NOMO-1 treated with DMSO at 0.1 percent for 48 hours (cell line): ENCODE measurements around the gene HMX1.

Experiments used
- DNase-seq: peaks from one replicate; lab custom pipeline; 2025; ENCODE audit not compliant: unreplicated experiment; lab: John Stamatoyannopoulos, UW

HMX1 gene

GRCh38 chr4:8820178-8821102 lies 51.2 kb downstream of the HMX1 start:
- DNase-seq, result no peak

DNA sequence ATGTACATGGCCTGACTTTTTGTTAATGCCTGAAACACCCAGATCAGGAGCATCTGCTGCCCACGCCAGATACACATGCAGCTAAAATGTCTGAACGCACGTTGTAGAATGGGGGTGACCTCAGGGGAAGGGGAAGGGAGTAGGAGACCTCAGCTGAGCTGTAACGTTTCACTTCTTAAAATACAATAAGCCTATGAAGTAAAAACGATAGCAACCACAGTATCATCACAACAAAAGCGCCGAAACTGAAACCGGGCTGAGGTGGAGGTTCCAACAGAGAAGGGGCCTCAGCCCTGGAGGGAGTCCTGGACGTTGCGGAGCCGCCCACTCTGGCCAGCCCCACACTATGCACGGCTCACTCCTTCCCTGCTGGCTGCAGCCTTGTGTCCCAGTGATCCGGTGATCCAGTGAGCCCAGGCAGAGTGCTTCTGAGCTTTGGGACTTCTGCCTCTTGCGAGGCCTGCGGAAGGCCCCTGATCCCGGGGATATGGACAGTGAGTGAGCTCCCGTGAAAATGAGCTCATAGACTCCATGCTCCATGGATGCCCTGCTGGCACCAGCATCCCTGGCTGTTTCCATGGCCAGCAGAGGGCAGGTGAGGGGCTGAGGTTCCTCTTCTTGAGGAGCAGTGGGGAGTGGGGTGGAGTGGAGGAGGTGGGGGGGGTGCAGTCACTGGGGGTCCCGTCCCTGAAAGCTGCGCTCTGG lies 52.0 kb downstream of the HMX1 start:
- DNase-seq, result no peak

DNA sequence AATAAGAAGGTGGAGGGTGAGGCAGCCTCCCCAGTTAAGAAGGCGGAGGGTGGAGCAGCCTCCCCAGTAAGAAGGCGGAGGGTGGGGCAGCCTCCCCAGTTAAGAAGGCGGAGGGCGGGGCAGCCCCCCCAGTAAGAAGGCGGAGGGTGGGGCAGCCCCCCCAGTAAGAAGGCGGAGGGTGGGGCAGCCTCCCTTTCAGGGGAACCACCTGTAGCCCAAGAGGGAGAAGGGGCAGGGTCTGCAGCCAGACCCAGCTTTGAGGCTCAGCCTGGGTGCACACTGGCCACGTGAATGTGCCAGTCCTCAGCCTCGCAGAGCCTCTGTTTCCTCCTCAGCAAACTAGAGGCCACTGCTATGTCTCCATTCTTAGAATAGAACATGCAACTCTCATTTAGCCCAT lies 52.6 kb downstream of the HMX1 start:
- DNase-seq, result no peak

GRCh38 chr4:8818063-8818881 lies 53.4 kb downstream of the HMX1 start:
- no peak for DNase-seq

DNA sequence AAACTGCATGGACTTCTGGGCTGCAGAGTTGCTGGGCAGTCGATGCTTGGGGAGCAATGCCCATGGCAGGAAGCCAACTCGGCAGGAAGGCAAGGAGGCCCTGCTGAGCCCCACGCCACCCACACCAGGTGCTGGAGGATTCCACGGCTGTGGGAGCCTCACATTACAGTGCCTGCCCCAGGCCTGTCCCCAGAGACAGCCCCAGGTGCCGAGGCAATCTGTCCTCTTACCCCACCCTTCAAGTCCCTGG lies 53.9 kb downstream of the HMX1 start:
- DNase-seq, result no peak

DNA sequence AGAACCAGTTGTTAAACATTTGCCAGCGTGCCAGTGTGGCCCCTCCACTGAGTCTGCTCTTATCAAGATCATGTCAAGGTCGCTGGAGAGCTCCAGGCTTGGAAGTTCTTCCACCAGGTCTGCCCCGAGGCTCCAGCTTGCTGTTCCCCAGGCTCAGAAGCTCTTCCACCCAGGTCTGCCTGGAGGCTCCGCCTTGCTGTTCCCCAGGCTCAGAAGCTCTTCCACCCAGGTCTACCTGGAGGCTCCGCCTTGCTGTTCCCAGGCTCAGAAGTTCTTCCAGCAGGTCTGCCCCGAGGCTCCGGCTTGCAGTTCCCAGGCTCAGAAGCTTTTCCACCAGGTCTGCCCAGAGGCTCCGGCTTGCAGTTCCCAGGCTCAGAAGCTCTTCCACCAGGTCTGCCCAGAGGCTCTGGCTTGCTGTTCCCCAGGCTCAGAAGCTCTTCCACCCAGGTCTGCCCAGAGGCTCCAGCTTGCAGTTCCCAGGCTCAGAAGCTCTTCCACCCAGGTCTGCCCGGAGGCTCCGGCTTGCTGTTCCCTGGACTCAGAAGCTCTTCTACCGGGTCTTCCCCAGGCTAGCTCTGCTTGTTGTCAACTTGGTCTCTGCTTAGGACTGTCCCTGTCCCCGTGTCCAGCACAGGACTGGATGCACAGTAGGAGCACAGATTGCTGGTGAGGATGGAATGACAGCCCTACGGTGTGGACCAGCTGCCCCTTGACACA lies 54.4 kb downstream of the HMX1 start:
- DNase-seq, result no peak
